HG03432 (cell line): ENCODE results near the gene RPS6KA2.

ENCODE experiments used
- ATAC-seq: cut with Tn5 transposase; IDR thresholded peaks from one replicate; pipeline ENCODE4 v1.9.1; 2021; ENCODE audit warnings: mild to moderate bottlenecking, moderate library complexity; ENCODE audit not compliant: unreplicated experiment

The RPS6KA2 gene

DNA sequence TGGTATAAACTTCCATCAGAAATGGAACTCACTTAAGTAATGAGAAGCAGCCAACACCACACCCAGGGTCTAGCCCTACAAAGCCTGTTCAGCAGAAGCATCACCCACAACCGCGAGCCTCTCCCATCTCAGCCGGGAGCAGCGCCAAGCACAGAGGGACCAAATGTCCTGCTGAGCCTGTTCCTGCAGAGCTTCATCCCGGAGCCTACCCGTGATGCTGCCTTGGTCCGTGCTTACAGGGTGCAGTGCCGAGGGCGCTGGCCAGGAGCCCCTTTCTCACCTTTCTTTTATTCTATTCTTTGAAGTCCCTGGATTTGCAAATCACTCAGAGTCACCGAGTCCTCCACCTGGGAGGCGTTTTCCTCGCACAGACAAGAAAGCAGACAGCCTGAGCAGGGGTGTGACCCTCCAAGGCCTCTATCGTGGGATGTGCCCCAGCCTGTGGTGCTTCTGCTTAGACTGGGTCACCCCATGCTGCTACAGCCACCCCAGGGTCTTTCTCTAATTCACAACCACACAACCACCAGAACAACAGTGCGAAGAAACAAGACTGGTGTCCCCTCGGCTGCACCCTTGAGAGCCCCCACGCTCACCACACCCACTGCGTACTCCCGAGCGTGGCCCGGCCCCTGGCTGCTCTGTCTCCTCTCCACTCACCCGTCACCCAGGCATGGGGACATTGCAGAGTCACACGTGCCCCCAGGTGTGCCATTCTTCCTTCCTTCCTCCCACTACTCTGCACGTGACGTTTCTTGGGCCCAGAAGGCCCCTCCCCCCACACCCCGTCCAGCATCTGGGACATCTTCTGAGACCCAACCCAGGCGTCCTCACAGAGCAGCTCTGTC lies 152.1 kb downstream of the RPS6KA2 start:
- no peak for ATAC-seq

DNA sequence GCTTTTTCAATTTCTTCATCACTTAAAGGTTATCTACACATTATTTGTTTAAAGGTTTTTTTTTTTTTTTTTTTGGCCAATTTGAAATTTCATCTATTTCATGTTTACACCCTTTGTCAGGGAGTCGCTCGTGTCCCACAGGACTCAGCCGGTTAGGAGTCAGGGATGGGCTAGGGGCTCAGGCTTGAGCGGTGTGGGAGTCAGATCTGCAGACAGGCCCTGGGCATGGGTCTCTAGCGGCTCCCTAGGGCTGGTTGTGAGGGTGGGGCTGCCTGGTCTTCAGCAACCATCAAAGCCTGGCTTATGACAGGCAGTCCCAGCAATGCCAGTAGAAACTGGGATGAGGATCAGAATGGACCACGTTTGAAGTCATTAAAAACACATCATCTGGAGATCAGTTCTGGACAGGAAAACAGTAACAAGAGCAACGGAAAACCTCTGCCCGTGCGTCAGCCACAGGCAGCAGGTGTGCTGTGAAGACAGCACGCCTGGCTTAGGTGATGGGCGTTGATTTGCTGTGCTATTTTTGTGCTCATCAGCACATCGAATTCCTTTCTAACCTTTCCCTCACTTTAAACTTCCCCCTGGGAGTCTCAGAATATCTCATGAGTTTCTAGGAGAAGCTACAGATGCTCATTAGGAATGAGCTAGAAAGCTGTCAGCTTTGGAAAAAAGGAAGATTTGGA lies 153.0 kb downstream of the RPS6KA2 start:
- no peak for ATAC-seq

DNA sequence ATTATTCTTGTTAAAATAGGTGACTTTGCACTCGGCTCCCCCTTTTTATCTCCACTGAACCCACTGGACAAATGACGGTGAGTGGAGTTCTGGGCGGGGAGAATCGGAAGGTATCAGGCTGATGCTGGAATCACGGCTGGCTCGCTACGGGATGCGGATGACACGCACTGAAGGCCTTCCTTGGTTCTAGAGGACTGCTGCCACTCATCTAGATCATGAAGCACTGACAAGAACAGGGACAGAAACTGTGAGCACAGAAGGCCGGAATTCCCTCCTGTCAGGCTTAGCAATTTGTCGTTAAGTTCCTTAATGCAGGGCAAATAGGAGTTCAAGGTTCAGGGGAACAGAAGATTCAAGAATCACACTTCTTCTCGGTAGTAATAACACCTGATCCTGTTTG lies 154.4 kb downstream of the RPS6KA2 start:
- no peak for ATAC-seq

DNA sequence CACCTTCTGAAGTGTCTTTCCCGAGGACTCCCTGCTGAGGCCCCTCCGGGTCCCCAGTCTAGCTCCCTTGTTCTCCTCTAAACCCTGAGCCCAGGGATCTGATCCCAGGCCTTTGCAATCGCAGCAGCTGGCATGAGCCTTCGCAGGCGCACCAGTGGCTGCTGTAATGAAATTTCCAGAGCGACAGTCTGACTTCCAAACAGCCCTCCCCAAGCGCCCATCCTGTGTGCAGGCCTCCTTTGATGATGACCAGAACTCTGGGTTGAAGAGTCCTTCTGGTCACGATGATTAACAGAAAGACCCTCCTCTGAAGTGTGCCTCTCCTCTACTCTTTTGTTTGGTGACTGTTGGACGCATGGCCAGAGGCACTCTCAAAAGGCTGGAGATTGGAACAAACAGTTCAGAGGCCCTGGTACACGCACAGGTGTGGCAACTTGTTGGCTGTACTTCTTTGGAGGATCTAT lies 155.2 kb downstream of the RPS6KA2 start:
- ATAC-seq: no peak

DNA sequence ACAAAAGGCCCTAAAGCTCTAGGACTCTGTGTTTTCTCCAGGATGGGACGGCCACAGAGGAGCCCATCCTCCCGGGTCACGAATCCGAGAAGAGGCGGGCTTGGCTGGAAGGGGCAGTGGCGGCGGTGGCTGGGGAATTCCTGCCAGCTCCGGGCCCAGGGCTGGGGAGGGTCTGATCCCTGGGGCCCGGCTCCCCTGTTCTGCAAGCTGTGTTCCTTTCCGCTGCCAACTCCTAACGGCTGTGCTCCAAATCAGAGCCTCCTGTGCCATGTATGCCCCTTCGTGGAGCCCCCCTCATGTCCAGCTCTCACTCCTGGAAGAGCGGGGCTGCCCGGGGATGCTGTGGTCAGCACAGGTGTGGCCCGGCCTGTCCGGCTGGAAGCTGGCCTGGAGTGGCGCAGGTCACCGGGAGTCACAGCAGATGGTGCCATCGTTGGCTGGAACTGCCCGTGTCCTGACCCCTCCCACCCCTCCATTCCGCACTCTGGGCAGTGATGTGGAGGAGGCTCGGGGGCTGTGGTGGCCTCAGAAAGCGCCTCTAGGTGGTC lies 156.1 kb downstream of the RPS6KA2 start:
- ATAC-seq: no peak

DNA sequence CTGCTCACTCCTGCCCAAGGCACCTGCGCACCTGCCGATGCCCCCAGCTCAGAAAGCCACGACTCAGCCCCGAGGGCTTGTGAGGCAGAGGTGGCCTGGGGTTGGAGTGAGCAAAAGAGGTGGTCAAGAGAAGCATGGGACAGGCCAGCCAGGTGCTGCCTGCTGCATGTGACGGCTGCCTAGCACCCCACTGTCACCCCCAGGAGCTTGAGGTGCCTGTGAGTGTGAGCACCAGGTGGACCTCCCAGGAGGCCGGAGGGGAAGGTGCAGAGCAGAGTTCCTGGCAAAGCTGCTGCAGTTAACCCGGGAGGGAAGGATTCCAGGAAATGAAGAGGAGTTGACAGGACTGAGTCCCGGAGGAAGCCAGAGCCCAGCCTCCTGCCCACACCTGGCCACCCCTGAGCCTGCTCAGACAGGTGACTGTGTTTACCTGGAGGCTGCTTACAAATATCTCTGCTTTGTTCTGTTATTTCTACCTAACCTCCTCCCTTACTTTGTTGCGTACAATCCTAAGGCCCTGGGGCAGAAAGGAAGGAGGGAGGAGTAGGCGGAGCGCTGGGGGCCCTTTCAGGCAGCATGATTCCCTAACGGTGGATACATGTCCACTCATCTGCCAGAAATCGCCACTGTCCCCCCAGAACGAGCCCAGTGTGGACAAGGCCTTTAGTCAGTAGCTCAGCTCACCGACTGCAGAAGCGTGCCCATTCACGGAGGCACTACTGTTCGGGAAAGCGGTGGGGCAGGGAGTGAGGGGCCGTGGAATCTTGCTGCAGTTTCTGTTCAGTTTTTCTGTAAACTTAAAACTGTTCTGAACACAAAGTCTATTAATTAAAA lies 156.8 kb downstream of the RPS6KA2 start:
- ATAC-seq: no peak

DNA sequence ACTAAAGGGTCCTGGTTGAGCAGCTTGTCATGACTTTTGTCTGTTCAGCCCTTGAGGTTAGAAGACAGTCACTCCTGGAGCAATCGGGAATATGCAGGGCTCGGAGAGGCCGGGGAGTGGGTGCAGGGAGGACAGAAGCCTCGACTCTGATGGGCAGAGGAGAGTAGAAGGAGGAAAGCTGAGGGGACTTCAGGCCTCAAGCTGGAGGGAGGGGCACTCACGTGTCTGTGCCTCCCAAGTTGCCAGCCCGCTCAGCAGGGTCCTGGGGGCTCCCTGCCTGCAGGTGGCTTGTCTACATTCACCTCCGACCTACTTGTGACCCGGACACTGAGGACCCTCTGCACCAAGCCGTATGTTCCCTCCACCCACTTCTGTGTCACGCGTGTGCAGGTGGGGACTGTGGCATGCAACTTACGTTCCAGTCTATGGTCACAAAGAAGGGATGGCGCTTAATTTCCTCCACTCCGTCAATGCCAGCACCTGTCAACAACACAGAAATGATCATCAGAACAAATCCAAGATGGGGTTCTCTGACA lies 157.6 kb downstream of the RPS6KA2 start:
- ATAC-seq: no peak

DNA sequence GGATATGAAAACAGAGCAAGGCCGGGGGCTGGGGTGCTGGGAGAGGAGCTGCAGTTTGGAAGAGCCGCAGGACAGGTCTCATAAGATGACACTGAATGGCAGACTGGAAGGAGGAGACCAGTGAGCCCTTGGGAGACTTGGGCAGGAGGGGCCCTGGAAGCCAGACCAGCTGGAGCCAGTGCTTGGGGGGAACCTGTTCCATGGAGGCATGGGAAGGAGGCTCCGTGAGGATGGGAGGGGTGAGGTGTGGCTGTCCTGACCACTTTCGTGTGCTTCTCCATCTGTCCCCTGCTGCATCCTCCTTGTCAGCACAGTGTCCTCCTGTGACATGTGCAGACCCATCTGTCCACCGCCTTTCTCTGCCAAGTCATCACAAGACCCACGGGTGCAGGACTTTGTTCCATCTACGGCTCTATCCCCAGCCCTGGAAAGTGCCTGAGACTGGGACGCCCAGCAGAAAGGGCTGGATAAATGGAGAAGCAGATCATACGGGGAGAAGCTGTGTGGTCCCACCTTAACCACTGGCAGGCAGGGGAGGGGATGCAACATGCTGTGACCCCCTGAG lies 159.5 kb downstream of the RPS6KA2 start:
- ATAC-seq: no peak

DNA sequence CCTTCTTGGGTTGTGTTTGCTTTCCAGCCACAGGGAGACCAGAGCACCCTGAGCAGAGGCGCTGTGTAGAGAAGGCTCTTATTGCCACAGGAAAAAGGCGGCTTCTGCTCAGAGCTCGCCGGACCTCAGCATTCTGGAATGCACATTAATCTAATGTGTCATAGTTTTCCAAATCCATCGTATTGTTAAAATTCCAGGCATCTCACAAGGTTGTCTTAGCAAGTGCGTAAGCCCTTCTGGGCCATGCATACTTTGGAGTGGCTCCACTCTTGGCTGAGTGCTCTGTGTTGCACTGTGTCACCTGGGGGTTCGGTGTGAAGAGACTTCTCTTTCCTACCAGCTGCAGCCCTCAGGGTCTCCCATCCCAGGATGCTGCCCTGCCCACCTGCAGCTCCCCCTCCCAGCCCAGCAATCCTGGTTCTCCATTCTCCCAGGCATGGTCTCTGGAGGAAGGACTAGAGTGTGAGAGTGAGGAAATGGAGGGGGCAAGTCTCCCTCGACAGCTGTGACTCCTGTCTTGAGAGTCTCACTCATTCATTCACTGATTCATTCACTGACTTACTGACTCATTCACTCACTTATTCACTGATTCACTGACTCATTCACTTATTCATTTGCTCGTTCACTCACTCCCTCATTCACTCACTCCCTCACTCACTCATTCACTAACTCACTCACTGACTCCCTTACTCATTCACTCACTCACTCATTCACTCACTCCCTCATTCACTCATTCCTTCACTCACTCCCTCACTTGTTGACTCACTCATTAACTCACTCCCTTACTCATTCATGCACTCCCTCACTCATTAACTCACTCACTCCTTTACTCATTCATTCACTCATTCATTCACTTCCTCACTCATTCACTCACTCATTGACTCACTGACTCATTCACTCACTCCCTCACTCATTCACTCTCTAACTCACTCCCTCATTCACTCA lies 160.6 kb downstream of the RPS6KA2 start:
- no peak for ATAC-seq

DNA sequence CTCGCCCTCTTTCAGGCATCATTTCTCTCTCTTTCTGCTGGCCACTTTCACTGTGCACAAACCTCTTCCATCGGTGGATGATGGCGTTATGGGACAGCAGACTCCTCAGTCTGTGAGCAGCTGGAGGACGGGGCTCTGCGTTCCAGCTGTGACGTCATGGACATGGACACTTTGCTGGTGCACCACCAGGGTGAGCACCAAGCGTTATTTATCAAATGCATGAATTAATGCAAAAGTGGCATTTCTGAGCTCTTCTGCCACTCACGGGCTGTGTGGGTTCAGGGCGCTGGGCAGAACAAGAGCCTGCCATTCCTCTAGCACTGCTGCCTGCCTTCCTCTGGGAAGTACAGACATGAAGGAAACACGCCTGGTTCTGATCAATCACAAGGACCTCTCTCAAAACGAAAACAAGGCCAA lies 161.4 kb downstream of the RPS6KA2 start:
- ATAC-seq: no peak

DNA sequence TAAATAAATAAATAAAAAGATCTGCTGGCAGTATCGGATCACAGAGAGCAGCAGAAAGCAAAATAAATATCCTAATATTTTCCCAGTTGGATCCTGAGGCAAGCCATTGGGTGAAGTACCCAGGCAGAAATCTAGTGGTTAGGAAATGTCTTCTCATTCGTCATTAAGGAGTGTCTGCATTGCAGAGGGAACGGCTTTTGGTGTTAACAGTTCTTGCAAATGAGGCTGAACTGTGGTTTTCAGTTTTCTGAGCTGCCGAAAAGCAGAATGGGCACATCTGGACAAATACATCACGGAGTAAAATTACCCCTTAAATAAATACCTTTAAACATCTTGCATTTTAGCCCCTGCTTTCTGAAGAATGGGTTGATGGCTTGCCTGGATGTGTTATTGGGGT lies 162.1 kb downstream of the RPS6KA2 start:
- no peak for ATAC-seq

DNA sequence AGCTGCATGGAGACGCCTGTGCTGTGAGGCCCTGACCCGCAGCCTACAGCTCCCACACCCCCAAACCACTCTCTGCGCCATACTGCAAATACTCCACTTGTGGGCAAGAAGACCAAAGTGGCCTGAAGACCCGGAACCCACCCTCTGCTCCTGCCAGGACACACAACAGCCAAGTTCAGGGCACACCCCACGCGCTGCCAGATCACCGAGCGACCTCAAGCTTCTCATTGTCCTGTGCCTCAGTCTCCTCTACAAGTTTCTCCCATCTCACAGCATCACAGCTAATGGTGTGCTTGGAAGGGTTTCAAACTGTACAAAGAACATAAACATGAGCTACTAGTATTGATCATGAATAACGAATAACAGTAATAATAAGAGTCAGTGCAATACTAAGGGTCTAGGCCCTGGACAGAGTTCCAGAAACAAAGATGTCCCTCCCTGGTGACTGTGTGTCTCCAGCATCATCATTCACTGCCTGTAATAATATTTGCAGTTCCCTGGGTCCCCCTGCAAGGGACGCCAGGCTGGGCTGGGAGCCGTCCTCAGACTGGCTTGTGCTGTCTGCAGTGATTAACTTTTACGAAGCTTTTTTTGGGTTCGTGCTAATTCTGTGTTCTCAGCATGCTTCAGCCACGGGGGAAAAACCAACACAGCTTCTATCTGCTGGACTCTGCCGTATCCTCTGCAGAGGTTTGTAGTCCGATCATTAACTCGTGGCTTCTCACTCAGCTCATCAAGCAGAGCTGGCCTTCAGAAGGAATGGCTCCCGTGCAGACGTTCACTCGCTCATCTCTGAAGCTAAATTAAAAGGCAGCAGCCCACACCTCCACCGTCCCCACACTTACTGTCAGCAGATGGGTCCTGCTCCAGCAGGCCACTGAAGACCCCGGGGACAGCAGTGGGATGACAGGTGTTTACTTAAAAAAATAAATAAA lies 162.7 kb downstream of the RPS6KA2 start:
- no peak for ATAC-seq

DNA sequence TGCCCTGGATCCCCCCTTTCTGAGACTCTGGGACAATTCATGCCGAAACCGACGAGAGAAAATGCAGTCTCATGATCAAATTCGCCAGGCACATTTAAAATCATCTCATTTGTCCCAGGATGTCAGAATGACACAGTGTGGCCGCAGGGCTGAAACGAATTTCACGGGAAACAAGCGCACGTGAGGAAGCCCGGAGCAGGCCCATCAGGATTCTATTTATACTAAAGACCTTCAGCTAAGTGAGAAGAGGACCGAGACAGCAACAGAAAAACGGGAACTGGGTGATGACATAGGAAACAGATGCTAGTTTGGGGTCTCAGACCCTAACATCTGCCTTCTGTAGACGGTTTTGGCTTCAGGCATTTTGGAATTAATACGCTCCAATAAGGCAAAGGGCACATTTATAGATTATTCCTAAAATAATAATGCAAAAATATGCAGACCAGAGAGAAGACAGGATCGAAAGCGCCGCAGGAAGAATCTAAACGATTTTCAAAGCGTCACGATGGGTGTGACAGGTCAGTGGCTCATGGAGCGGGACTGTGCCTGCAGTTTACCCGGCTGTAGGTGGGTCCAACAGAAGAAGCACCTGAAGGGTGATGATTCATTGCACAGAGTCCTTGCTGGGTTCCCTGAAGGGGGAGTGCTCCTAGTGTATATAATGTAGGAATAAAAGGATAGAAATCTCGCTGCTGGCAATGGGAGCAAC lies 163.5 kb downstream of the RPS6KA2 start:
- no peak for ATAC-seq

DNA sequence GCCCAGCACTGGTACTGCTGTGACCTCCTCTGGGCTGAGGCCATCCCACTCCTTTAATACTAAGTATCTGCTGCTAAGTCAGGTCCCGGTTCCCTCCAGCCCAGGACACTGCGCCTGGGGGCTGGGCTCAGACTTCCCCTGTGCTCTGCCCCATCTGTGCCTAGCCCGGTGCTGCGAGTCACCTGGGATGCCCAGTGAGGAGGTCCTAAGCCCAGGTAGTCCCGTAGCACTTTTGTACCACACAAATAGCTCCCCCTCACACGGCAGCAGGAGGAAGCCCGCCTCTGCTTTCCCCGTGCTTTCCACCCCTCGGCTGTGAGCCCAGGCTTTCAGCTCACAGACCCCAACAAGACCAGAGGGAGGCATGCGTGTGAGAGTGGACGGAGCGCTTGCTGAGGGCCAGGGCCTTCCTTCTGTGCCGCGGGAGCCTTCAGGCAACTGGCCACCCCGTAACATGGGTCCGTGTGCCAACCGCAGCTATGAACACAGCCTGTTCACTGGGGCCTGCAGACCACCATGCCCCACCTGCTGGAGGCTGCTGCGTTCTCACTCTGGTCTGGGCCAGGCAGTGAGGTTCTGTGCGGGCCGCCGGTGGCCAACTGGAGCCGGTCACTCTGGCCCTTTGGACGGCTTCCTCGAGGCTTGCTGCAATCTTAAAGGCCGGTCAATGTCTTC lies 164.5 kb downstream of the RPS6KA2 start:
- ATAC-seq: no peak

DNA sequence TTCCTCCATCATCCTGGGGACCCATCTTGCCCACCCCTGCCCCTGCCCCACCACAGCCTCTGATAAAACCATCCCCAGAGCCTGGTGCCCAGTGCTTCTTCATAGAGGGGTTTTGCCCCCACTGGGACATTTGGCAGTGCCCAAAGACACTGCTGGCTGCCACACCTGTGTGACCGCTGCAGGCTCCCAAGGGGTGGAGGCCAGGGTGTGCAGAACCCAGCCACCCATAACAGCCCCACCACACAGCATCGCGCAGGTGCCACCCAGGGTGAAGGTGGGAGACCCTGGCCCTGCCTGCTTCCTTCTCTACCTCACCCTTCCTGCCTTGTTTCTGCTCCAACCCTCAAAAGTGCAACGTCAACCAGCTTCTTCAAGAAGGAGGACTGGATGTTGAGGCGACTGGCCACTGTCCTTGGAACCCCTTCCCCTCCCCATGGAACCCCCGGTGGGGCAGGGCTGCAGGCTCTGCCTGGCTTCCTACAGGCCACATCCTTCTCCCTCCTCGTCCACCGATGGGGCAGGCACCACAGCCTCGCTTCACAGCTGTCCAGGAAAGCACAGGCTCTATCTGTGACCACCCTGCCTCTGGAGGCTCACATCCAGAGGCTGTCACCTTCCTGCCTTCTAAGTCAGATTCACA lies 165.1 kb downstream of the RPS6KA2 start:
- no peak for ATAC-seq
